ENCODE data around the gene SMR3A. TPM values are rescaled to one million over a fixed set of nuclear protein-coding genes. Genes with fewer than 3 reads are reported as not detected.

SMR3A gene
- total and polyA plus RNA-seq, 9 of the 15 experiments (the other 6 are each of a cell fraction or from before 2014, with no cell fraction given), result not detected

GRCh38 chr4:70399319-70399718, 38.8 kb downstream of the SMR3A start (continued):
- no peak for TF ChIP-seq NEUROD1 (IDR thresholded peaks at IDR 0.05; ENCODE audit: borderline replicate concordance, low read depth, low read length, partially characterized antibody)

- H3K27ac ChIP-seq (ENCODE audit: extremely low read depth, low read depth, low read length), result no peak overlapping the region
- ATAC-seq (no peak), FAIRE-seq (no peak), DNase-seq (ENCODE audit: extremely low read depth in 1 of 4, low spot score in 3 of 4) (no peak)
- no peak overlapping the region for H3K9ac ChIP-seq (ENCODE audit: insufficient read depth in 1 of 2, low read depth in 2 of 2, low read length in 2 of 2)
- H3K79me2 ChIP-seq (ENCODE audit: control insufficient read depth, insufficient read depth, low read length), result no peaks in the 10 kb centered on the region
- ChIA-PET CTCF (ENCODE audit: low intra/inter-chr PET ratio) (no interaction called here), POLR2A (no interaction called here)
- no peaks in the 10 kb centered on the region; the same call in 1 of the 2 replicates for H3K9me3 ChIP-seq (replicated peaks; ENCODE audit: control insufficient read depth, insufficient read depth, low read depth, low read length)
- no peaks in the 10 kb centered on the region for H4K20me1 ChIP-seq (replicated peaks; ENCODE audit: control insufficient read depth, insufficient read depth, low read length)
- no peaks in the 10 kb centered on the region for H3K27me3 ChIP-seq (ENCODE audit: control insufficient read depth in 2 of 2, insufficient read depth in 2 of 2, low read length in 2 of 2)
- no peak overlapping the region for H3K4me3 ChIP-seq
- no peaks in the 10 kb centered on the region for H3K9me1 ChIP-seq (ENCODE audit: control insufficient read depth, insufficient read depth, low read length)
- H3K4me1 ChIP-seq (replicated peaks in 1 of 2; ENCODE audit: control insufficient read depth in 2 of 2, insufficient read depth in 2 of 2, low read length in 2 of 2), result no peaks in the 10 kb centered on the region
- no peaks in the 10 kb centered on the region for H3K36me3 ChIP-seq (ENCODE audit: control insufficient read depth, insufficient read depth, low read length)
- BruUV-seq (replicated peaks), result no TSS peak
- intact Hi-C loops (cut with micrococcal nuclease) (no loop called here), in situ Hi-C loops (cut with MboI) (no loop called here)
- no peak overlapping the region for H2AFZ ChIP-seq (ENCODE audit: low read depth, low read length)
- H3K4me2 ChIP-seq (ENCODE audit: insufficient read depth, low read length), result no peak overlapping the region
- 8% methylated on average over 1 of the region's 1 CpG for WGBS (ENCODE audit: insufficient coverage, low coverage, missing lambda C conversion rate)
- TF ChIP-seq CEBPG (CRISPR knock-in tag; IDR thresholded peaks at IDR 0.05) (no peak), CEBPG (tag; conservative IDR thresholded peaks at IDR 0.05 in 1 of 2, IDR thresholded peaks at IDR 0.05 in 1 of 2) (no peak), HSF4 (CRISPR knock-in tag; IDR thresholded peaks at IDR 0.05; ENCODE audit: borderline replicate concordance) (no peak), NBN (IDR thresholded peaks at IDR 0.05; ENCODE audit: low read depth) (no peak), GABPA (tag; conservative IDR thresholded peaks at IDR 0.05; ENCODE audit: low read depth) (no peak), ZNF217 (CRISPR knock-in tag; IDR thresholded peaks at IDR 0.05) (no peak), JUN (IDR thresholded peaks at IDR 0.05; ENCODE audit: borderline replicate concordance, low read depth, low read length) (no peak), JUN (CRISPR knock-in tag; IDR thresholded peaks at IDR 0.05; ENCODE audit: borderline replicate concordance) (no peak), CREB3 (tag; conservative IDR thresholded peaks at IDR 0.05; ENCODE audit: low read depth) (no peak), ZNF449 (CRISPR knock-in tag; IDR thresholded peaks at IDR 0.05) (no peak), TFAP4 (CRISPR knock-in tag; IDR thresholded peaks at IDR 0.05; ENCODE audit: borderline replicate concordance) (no peak), EP400 (IDR thresholded peaks at IDR 0.05) (no peak), RBM17 (IDR thresholded peaks at IDR 0.05; ENCODE audit: borderline replicate concordance, low read depth, low read length) (no peak)
These were observed 42.2 kb downstream of the SMR3A start for GRCh38 chr4:70402762-70403161.

All from K562 (cell line).